ENCODE results near the gene HEATR3.

The HEATR3 gene

GRCh38 chr16:50065624-50066481 lies at the start of gene HEATR3:
TSS of gene HEATR3 (plus strand) at chr16:50065970. CDS start at chr16:50066132, 162 bp downstream.
- in situ Hi-C loops (cut with HindIII; ENCODE audit: low pct_unique_long_range_greater_than_20kb, low sequenced_read_pairs): no loop called here
- no peak for TF ChIP-seq JUND (IDR thresholded peaks at IDR 0.05; ENCODE audit: low read depth)
- DNase-seq (ENCODE audit: low read depth in 1 of 2, low spot score in 1 of 2): peak; percentile 80 to 91

- in situ Hi-C loops (cut with HindIII; ENCODE audit: low pct_unique_long_range_greater_than_20kb, low sequenced_read_pairs): no loop called here
- no peak for DNase-seq (ENCODE audit: low read depth in 1 of 2, low spot score in 1 of 2)
Observed at GRCh38 chr16:50017553-50017952, 48.2 kb upstream of the HEATR3 start.

GRCh38 chr16:50021544-50021943 lies 44.2 kb upstream of the HEATR3 start:
- DNase-seq (ENCODE audit: low read depth in 1 of 2, low spot score in 1 of 2): peak in 1 of 2 experiments; percentile 27
- in situ Hi-C loops (cut with HindIII; ENCODE audit: low pct_unique_long_range_greater_than_20kb, low sequenced_read_pairs): no loop called here
- TF ChIP-seq JUND (IDR thresholded peaks at IDR 0.05; ENCODE audit: low read depth): no peak

More at GRCh38 chr16:50017553-50017952, 48.2 kb upstream of the HEATR3 start:
- TF ChIP-seq JUND (IDR thresholded peaks at IDR 0.05; ENCODE audit: low read depth): no peak

GRCh38 chr16:50023641-50024040 lies 42.1 kb upstream of the HEATR3 start:
- in situ Hi-C loops (cut with HindIII; ENCODE audit: low pct_unique_long_range_greater_than_20kb, low sequenced_read_pairs): no loop called here
- TF ChIP-seq JUND (IDR thresholded peaks at IDR 0.05; ENCODE audit: low read depth): no peak
- no peak for DNase-seq (ENCODE audit: low read depth in 1 of 2, low spot score in 1 of 2)

- no peak for TF ChIP-seq JUND (IDR thresholded peaks at IDR 0.05; ENCODE audit: low read depth)
- in situ Hi-C loops (cut with HindIII; ENCODE audit: low pct_unique_long_range_greater_than_20kb, low sequenced_read_pairs): no loop called here
Observed at GRCh38 chr16:50024207-50024606, 41.6 kb upstream of the HEATR3 start.

GRCh38 chr16:50024684-50025536 lies 40.9 kb upstream of the HEATR3 start, which contains the start of gene CNEP1R1:
TSS of gene CNEP1R1 (plus strand) at chr16:50025225. CDS start at chr16:50025316, 91 bp downstream.
- no peak for TF ChIP-seq JUND (IDR thresholded peaks at IDR 0.05; ENCODE audit: low read depth)
- in situ Hi-C loops (cut with HindIII; ENCODE audit: low pct_unique_long_range_greater_than_20kb, low sequenced_read_pairs): no loop called here
- peak; percentile 92 to 96 for DNase-seq (ENCODE audit: low read depth in 1 of 2, low spot score in 1 of 2)

More at GRCh38 chr16:50024207-50024606, 41.6 kb upstream of the HEATR3 start:
- no peak for DNase-seq (ENCODE audit: low read depth in 1 of 2, low spot score in 1 of 2)

GRCh38 chr16:50025537-50025931 lies 40.2 kb upstream of the HEATR3 start:
- peak in 1 of 2 experiments; percentile 12 for DNase-seq (ENCODE audit: low read depth in 1 of 2, low spot score in 1 of 2)
- in situ Hi-C loops (cut with HindIII; ENCODE audit: low pct_unique_long_range_greater_than_20kb, low sequenced_read_pairs): no loop called here
- no peak for TF ChIP-seq JUND (IDR thresholded peaks at IDR 0.05; ENCODE audit: low read depth)

- in situ Hi-C loops (cut with HindIII; ENCODE audit: low pct_unique_long_range_greater_than_20kb, low sequenced_read_pairs): no loop called here
Observed at GRCh38 chr16:50027829-50028228, 37.9 kb upstream of the HEATR3 start.

GRCh38 chr16:50035468-50035992 lies 30.2 kb upstream of the HEATR3 start:
- TF ChIP-seq JUND (IDR thresholded peaks at IDR 0.05; ENCODE audit: low read depth): no peak
- DNase-seq (ENCODE audit: low read depth in 1 of 2, low spot score in 1 of 2): no peak
- in situ Hi-C loops (cut with HindIII; ENCODE audit: low pct_unique_long_range_greater_than_20kb, low sequenced_read_pairs): no loop called here

More at GRCh38 chr16:50027829-50028228, 37.9 kb upstream of the HEATR3 start:
- no peak for DNase-seq (ENCODE audit: low read depth in 1 of 2, low spot score in 1 of 2)
- no peak for TF ChIP-seq JUND (IDR thresholded peaks at IDR 0.05; ENCODE audit: low read depth)

GRCh38 chr16:50036426-50036825 lies 29.3 kb upstream of the HEATR3 start:
- TF ChIP-seq JUND (IDR thresholded peaks at IDR 0.05; ENCODE audit: low read depth): no peak
- DNase-seq (ENCODE audit: low read depth in 1 of 2, low spot score in 1 of 2): no peak
- in situ Hi-C loops (cut with HindIII; ENCODE audit: low pct_unique_long_range_greater_than_20kb, low sequenced_read_pairs): no loop called here

GRCh38 chr16:50037662-50038220 lies 28.0 kb upstream of the HEATR3 start:
- DNase-seq (ENCODE audit: low read depth in 1 of 2, low spot score in 1 of 2): no peak
- no peak for TF ChIP-seq JUND (IDR thresholded peaks at IDR 0.05; ENCODE audit: low read depth)
- in situ Hi-C loops (cut with HindIII; ENCODE audit: low pct_unique_long_range_greater_than_20kb, low sequenced_read_pairs): no loop called here

- TF ChIP-seq JUND (IDR thresholded peaks at IDR 0.05; ENCODE audit: low read depth): no peak
- DNase-seq (ENCODE audit: low read depth in 1 of 2, low spot score in 1 of 2): no peak
- in situ Hi-C loops (cut with HindIII; ENCODE audit: low pct_unique_long_range_greater_than_20kb, low sequenced_read_pairs): no loop called here
Observed at GRCh38 chr16:50038286-50038685, 27.5 kb upstream of the HEATR3 start.

Measured in T47D (cell line).